Measurements from ENCODE around the gene HPGD.

Gene HPGD

GRCh38 chr4:174479140-174479539, 43.1 kb downstream of the HPGD start:
- no peak for DNase-seq (ENCODE audit: low read depth in 1 of 2, low spot score in 1 of 2)

- DNase-seq (ENCODE audit: low read depth in 1 of 2, low spot score in 1 of 2) = no peak
These were observed 46.8 kb downstream of the HPGD start for GRCh38 chr4:174475528-174475927.

GRCh38 chr4:174474457-174475075, 47.7 kb downstream of the HPGD start:
- DNase-seq (ENCODE audit: low read depth in 1 of 2, low spot score in 1 of 2) = no peak

- no peak for DNase-seq (ENCODE audit: low read depth in 1 of 2, low spot score in 1 of 2)
These were observed 55.2 kb downstream of the HPGD start for GRCh38 chr4:174467107-174467506.

GRCh38 chr4:174464949-174465348, 57.3 kb downstream of the HPGD start:
- DNase-seq (ENCODE audit: low read depth in 1 of 2, low spot score in 1 of 2) = no peak

- DNase-seq (ENCODE audit: low read depth in 1 of 2, low spot score in 1 of 2) = no peak
These were observed 60.7 kb downstream of the HPGD start for GRCh38 chr4:174461466-174462106.

GRCh38 chr4:174460684-174461083, 61.6 kb downstream of the HPGD start:
- DNase-seq (ENCODE audit: low read depth in 1 of 2, low spot score in 1 of 2) = no peak

GRCh38 chr4:174457468-174457867, 64.8 kb downstream of the HPGD start:
- no peak for DNase-seq (ENCODE audit: low read depth in 1 of 2, low spot score in 1 of 2)

GRCh38 chr4:174454815-174455473, 67.3 kb downstream of the HPGD start:
- DNase-seq (ENCODE audit: low read depth in 1 of 2, low spot score in 1 of 2) = no peak

- DNase-seq (ENCODE audit: low read depth in 1 of 2, low spot score in 1 of 2) = no peak
These were observed 70.5 kb downstream of the HPGD start for GRCh38 chr4:174451718-174452296.

GRCh38 chr4:174450786-174451125, 71.5 kb downstream of the HPGD start:
- DNase-seq (ENCODE audit: low read depth in 1 of 2, low spot score in 1 of 2) = no peak

- no peak for DNase-seq (ENCODE audit: low read depth in 1 of 2, low spot score in 1 of 2)
These were observed 72.1 kb downstream of the HPGD start for GRCh38 chr4:174449944-174450785.

- DNase-seq (ENCODE audit: low read depth in 1 of 2, low spot score in 1 of 2) = no peak
These were observed 73.1 kb downstream of the HPGD start for GRCh38 chr4:174449152-174449551.

GRCh38 chr4:174444390-174444789, 77.9 kb downstream of the HPGD start:
- DNase-seq (ENCODE audit: low read depth in 1 of 2, low spot score in 1 of 2) = no peak

Measured in stimulated activated CD4-positive, alpha-beta T cell treated with anti-CD3 and anti-CD28 coated beads, Interleukin-15, amount 100 ng/mL, for 1 hour (primary cell).